Ovary (tissue), 9 donors: ENCODE results near the gene OVCA2. TPM values are rescaled to one million over a fixed set of nuclear protein-coding genes. Genes with fewer than 3 reads are reported as not detected.
A peak's percentile ranks its signal among the peaks of the same experiment; 100 is the strongest.

ENCODE experiments used
- DNase-seq, 5 donors: peaks; one replicate each; pipeline ENCODE4 v3.0.0-alpha.2; 2019 to 2020
- H3K27ac ChIP-seq, 2 donors: fragments of 200-600 bp; one replicate each; pipeline versions ENCODE4 v1.5.1 to v1.8.0; 2019 to 2022
- H3K27me3 ChIP-seq: fragments of 200-600 bp; one replicate; pipeline ENCODE4 v1.8.0; 2022
- H3K36me3 ChIP-seq: fragments of 200-600 bp; sonication (generic); one replicate; pipeline ENCODE4 v1.5.1; 2019
- H3K4me1 ChIP-seq: one replicate; pipeline ENCODE4 v1.8.1; 2013; ENCODE audit warnings: mild to moderate bottlenecking, moderate library complexity; ENCODE audit not compliant: insufficient read depth
- H3K4me3 ChIP-seq: fragments of 200-600 bp; sonication (generic); one replicate; pipeline ENCODE4 v1.5.1; 2017
- H3K9me3 ChIP-seq, 2 donors: fragments of 200-600 bp in 1 of 2; sonication (generic) in 1 of 2; one replicate each; pipeline versions ENCODE4 v1.5.1 to v1.8.1; 2013 to 2019; ENCODE audit warnings: mild to moderate bottlenecking in 1 of 2, moderate library complexity in 1 of 2
- CTCF ChIP-seq, 3 donors: fragments of 450-650 bp in 2 of 3; fragments of 200-600 bp in 1 of 3; IDR thresholded peaks; one replicate each; pipeline versions ENCODE4 v1.5.1 to v1.8.0; 2016 to 2022; ENCODE audit warnings: antibody characterized with exemption in 3 of 3, mild to moderate bottlenecking in 1 of 3
- EP300 ChIP-seq: sonication (generic); formaldehyde crosslinking; IDR thresholded peaks from one replicate; pipeline ENCODE4 v1.6.1; 2017; ENCODE audit warnings: antibody characterized with exemption
- POLR2A ChIP-seq: fragments of 450-650 bp; IDR thresholded peaks from one replicate; pipeline ENCODE4 v1.6.1; 2017; ENCODE audit warnings: antibody characterized with exemption, mild to moderate bottlenecking, moderate library complexity
- WGBS, 3 donors: extraction: QIAGEN DNeasy Blood & Tissue Kit in 1 of 3; methylation state at CpG; one replicate each; pipeline versions ENCODE4 v1.1.5 to v1.1.7; 2013 to 2017; 5-methylcytosine and 5-hydroxymethylcytosine counted together
- intact Hi-C, 4 donors: fragments of 100-400 bp; cut with DNase I; formaldehyde crosslinking; loops; one replicate each; pipeline versions ENCODE4 v1.11.0 to v1.15.1; 2022 to 2023
- polyA plus RNA-seq, 2 donors: library from polyadenylated mRNA; stranded (reverse); fragments of 200-250 nt in 1 of 2; fragments of 350-450 nt in 1 of 2; fragmentation: Illumina TruSeq in 1 of 2; extraction: RNeasy Lipid Tissue Mini Kit (QIAGEN cat#74804) in 1 of 2; gene quantifications; one replicate each; pipeline ENCODE4 v1.2.3, GENCODE V29; 2013 to 2014
- total RNA-seq, 7 donors: library from RNA; depleted of rRNA in 2 of 7; stranded (reverse); fragments of >200 nt in 2 of 7; fragmentation: NEBNext Ultra II Directional in 3 of 7; extraction: Animal tissue kit (Norgen Biotek cat#: 25700) in 3 of 7; gene quantifications; one replicate each; pipeline versions ENCODE4 v1.1.0 to v1.2.4, GENCODE V29; 2016 to 2023
- donor health status: DM: no; HTN: no; CAD: no; lungs with moderate emphysema.
- donor health status: DM: no; HTN: no; CAD: no.
- donor health status: Bipolar disorder and iron deficiency.
- donor health status: DM: yes; HTN: yes; CAD: no.
- donor health status: DM: no; HTN: no; CAD: no.
- donor health status: DM: yes; HTN: yes; CAD: no.

Gene OVCA2
- total and polyA plus RNA-seq, 9 donors = 13.2 to 28.3 (median 21.2) TPM

- H3K9me3 ChIP-seq = no peaks in the 10 kb centered on the region
- WGBS, 3 donors = 0 to 1% (median 1%) methylated on average over 47 to 59 of the region's 59 CpGs
- peak; percentile 45 for TF ChIP-seq POLR2A
- TF ChIP-seq CTCF (IDR thresholded peaks at IDR 0.05) = peak in 2 of 3 donors; percentile 19 to 24
- TF ChIP-seq EP300 = no peak
- peak; percentile 85 to 92 (median 90) for DNase-seq
- intact Hi-C loops = loop anchor here (2.0 to 10.0 kb wide), 5 partner anchors 121 to 375 kb away; partner anchors contain the start of gene TLCD2 (in 1 of the 4)
- H3K4me1 ChIP-seq = peaks cover 5% of the 10 kb centered on the region
- no peaks in the 10 kb centered on the region for H3K27me3 ChIP-seq
- peak within 1 kb of the TSS in 1 of 2 donors; percentile 6 for H3K27ac ChIP-seq
- peak within 1 kb of the TSS; percentile 97 for H3K4me3 ChIP-seq
- no peaks in the 10 kb centered on the region for H3K36me3 ChIP-seq
Observed at GRCh38 chr17:2029911-2030778, 11.7 kb upstream of the OVCA2 start, which contains the start of gene DPH1. TSS of gene DPH1 (plus strand) at chr17:2030153. CDS start at chr17:2030170, 17 bp downstream.

- peak overlapping the region in 1 of 2 donors; percentile 6 for H3K27ac ChIP-seq
- no peaks in the 10 kb centered on the region for H3K9me3 ChIP-seq
- peak overlapping the region; percentile 97 for H3K4me3 ChIP-seq
- no peak for DNase-seq
- TF ChIP-seq CTCF (IDR thresholded peaks at IDR 0.05) (peak in 1 of 3 donors; percentile 8), EP300 (no peak), POLR2A (no peak)
- WGBS, 3 donors = 11 to 15% (median 12%) methylated on average over 10 of the region's 10 CpGs
- intact Hi-C loops = loop anchor here in 1 of 4 donors (10.0 kb wide), 1 partner anchor 356 kb away; no protein-coding TSS in a partner anchor
- H3K27me3 ChIP-seq = no peaks in the 10 kb centered on the region
- H3K4me1 ChIP-seq = peaks cover 5% of the 10 kb centered on the region
- H3K36me3 ChIP-seq = no peaks in the 10 kb centered on the region
Observed at GRCh38 chr17:2030779-2031163, 11.1 kb upstream of the OVCA2 start.

GRCh38 chr17:2033153-2033552, 8.7 kb upstream of the OVCA2 start:
- H3K27me3 ChIP-seq = no peaks in the 10 kb centered on the region
- H3K4me1 ChIP-seq = peaks cover 5% of the 10 kb centered on the region
- intact Hi-C loops = loop anchor here in 1 of 4 donors (10.0 kb wide), 1 partner anchor 358 kb away; no protein-coding TSS in a partner anchor
- no peak for TF ChIP-seq EP300
- TF ChIP-seq POLR2A = no peak
- TF ChIP-seq CTCF (IDR thresholded peaks at IDR 0.05) = no peak
- no peak for DNase-seq
- H3K27ac ChIP-seq = no peak overlapping the region
- 82 to 90% (median 89%) methylated on average over 7 of the region's 7 CpGs for WGBS, 3 donors
- H3K36me3 ChIP-seq = no peaks in the 10 kb centered on the region
- H3K9me3 ChIP-seq = no peaks in the 10 kb centered on the region
- H3K4me3 ChIP-seq = no peak overlapping the region

- peaks cover 5% of the 10 kb centered on the region for H3K4me1 ChIP-seq
- TF ChIP-seq EP300 = no peak
- TF ChIP-seq POLR2A = no peak
- no peak for TF ChIP-seq CTCF (IDR thresholded peaks at IDR 0.05)
- no peaks in the 10 kb centered on the region for H3K9me3 ChIP-seq
- WGBS, 3 donors = 68 to 74% (median 73%) methylated on average over 7 of the region's 7 CpGs
- no peaks in the 10 kb centered on the region for H3K27me3 ChIP-seq
- H3K36me3 ChIP-seq = no peaks in the 10 kb centered on the region
- H3K27ac ChIP-seq = no peak overlapping the region
- H3K4me3 ChIP-seq = no peak overlapping the region
- intact Hi-C loops = loop anchor here in 1 of 4 donors (10.0 kb wide), 1 partner anchor 359 kb away; no protein-coding TSS in a partner anchor
- no peak for DNase-seq
Observed at GRCh38 chr17:2034157-2034556, 7.7 kb upstream of the OVCA2 start.
